GM12878 (cell line): ENCODE data around the gene ADGB. TPM values are rescaled to one million over a fixed set of nuclear protein-coding genes. Genes with fewer than 3 reads are reported as not detected.

ENCODE experiments used
- ATAC-seq: fragments of 200-7000 bp; cut with Tn5 transposase; 3 replicates; pipeline ENCODE4 v1.9.1; 2020; ENCODE audit warnings: mild to moderate bottlenecking, moderate library complexity
- BruUV-seq: library from RNA; stranded (reverse); fragments of 400-500 nt; replicated peaks from 2 replicates; lab custom pipeline; 2021; lab: Mats Ljungman, UMichigan
- CTCF ChIA-PET: fragments of 300-600 bp; sonication (Branson Sonifier 250); formaldehyde crosslinking; extraction: SDS; loops from one replicate; lab custom pipeline; 2021; ENCODE audit warnings: inconsistent platforms; lab: Yijun Ruan, JAX
- POLR2A ChIA-PET: fragments of 350-600 bp; formaldehyde crosslinking; extraction: SDS; loops from one replicate; lab custom pipeline; 2021; ENCODE audit warnings: inconsistent platforms; lab: Charles Lee
- RAD21 ChIA-PET: fragments of 300-600 bp; sonication (Branson Sonifier 250); formaldehyde crosslinking; loops from one replicate; lab custom pipeline; 2023; ENCODE audit warnings: antibody characterized with exemption; ENCODE audit not compliant: unreplicated experiment; lab: Charles Lee
- SMC1A ChIA-PET: fragments of 300-600 bp; sonication (Branson Sonifier 250); formaldehyde crosslinking; loops from one replicate; lab custom pipeline; 2023; ENCODE audit not compliant: unreplicated experiment, uncharacterized antibody; lab: Charles Lee
- DNase-seq: peaks from one replicate; pipeline ENCODE4 v3.0.0-alpha.2; 2011; ENCODE audit warnings: low read depth, low spot score
- FAIRE-seq: peaks from 3 replicates; lab custom pipeline; 2011; peaks lifted over from hg19 to GRCh38; lab: Jason Lieb, UNC
- H2AFZ ChIP-seq: 2 replicates; pipeline ENCODE4 v1.6.0; 2011; ENCODE audit warnings: low read depth, low read length, control low read depth; ENCODE audit not compliant: control insufficient read depth
- H3K27ac ChIP-seq: 2 replicates; pipeline ENCODE4 v1.5.1; 2011; ENCODE audit warnings: control low read depth; ENCODE audit not compliant: control insufficient read depth, insufficient read depth
- H3K27me3 ChIP-seq, 2 experiments: replicated peaks in 1 of 2; 2 replicates each; pipeline versions ENCODE4 v1.6.0 to v1.6.1; 2011; ENCODE audit warnings: low read length in 1 of 2; ENCODE audit not compliant: control insufficient read depth in 2 of 2, insufficient read depth in 2 of 2
- H3K36me3 ChIP-seq, 2 experiments: 2 replicates each; pipeline ENCODE4 v1.5.1; 2011; ENCODE audit warnings: low read length in 1 of 2; ENCODE audit not compliant: control insufficient read depth in 2 of 2, insufficient read depth in 2 of 2
- H3K4me1 ChIP-seq: 2 replicates; pipeline ENCODE4 v1.6.1; 2011; ENCODE audit warnings: mild to moderate bottlenecking, low read length, moderate library complexity, mixed read lengths; ENCODE audit not compliant: control insufficient read depth, insufficient read depth
- H3K4me2 ChIP-seq: 2 replicates; pipeline ENCODE4 v1.6.0; 2011; ENCODE audit warnings: control low read depth; ENCODE audit not compliant: control insufficient read depth, insufficient read depth
- H3K4me3 ChIP-seq: fragments of 200-600 bp; sonication (generic); 2 replicates; pipeline ENCODE4 v1.5.1; 2016
- H3K79me2 ChIP-seq: 2 replicates; pipeline ENCODE4 v1.6.0; 2011; ENCODE audit warnings: low read length; ENCODE audit not compliant: control insufficient read depth, insufficient read depth
- H3K9ac ChIP-seq: 2 replicates; pipeline ENCODE4 v1.8.0; 2011; ENCODE audit warnings: low read length, control low read depth, mixed read lengths; ENCODE audit not compliant: control insufficient read depth, insufficient read depth
- H3K9me3 ChIP-seq: replicated peaks from 3 replicates; pipeline ENCODE4 v1.5.1; 2011; ENCODE audit warnings: mild to moderate bottlenecking, low read length; ENCODE audit not compliant: control insufficient read depth, insufficient read depth
- H4K20me1 ChIP-seq: 2 replicates; pipeline ENCODE4 v1.6.0; 2011; ENCODE audit not compliant: control insufficient read depth, insufficient read depth
- DPF2 ChIP-seq: fragments of 450-650 bp; IDR thresholded peaks from 2 replicates; pipeline ENCODE4 v1.6.1; 2017; ENCODE audit warnings: mild to moderate bottlenecking
- EGR1 ChIP-seq, 2 experiments: IDR thresholded peaks; 1 replicate in 1 of 2; 2 replicates in 1 of 2; pipeline ENCODE4 v1.6.1; 2011 to 2012; ENCODE audit warnings: low read depth in 2 of 2, low read length in 2 of 2, borderline replicate concordance in 1 of 2, mild to moderate bottlenecking in 1 of 2, moderate library complexity in 1 of 2
- JUNB ChIP-seq: IDR thresholded peaks from 2 replicates; pipeline ENCODE4 v1.6.1; 2016; ENCODE audit warnings: antibody characterized with exemption, mild to moderate bottlenecking
- MXI1 ChIP-seq: fragments of 150-350 bp; IDR thresholded peaks from 2 replicates; pipeline ENCODE4 v1.6.1; 2011; ENCODE audit warnings: low read depth, mild to moderate bottlenecking, inconsistent platforms, low read length, improper control_type of control experiment
- NFXL1 ChIP-seq: fragments of 450-650 bp; IDR thresholded peaks from 2 replicates; pipeline ENCODE4 v1.6.1; 2017; ENCODE audit warnings: antibody characterized with exemption, mild to moderate bottlenecking, borderline replicate concordance
- PAX5 ChIP-seq: IDR thresholded peaks from 2 replicates; pipeline ENCODE4 v1.6.1; 2011; ENCODE audit warnings: low read depth, low read length, borderline replicate concordance
- PML ChIP-seq: IDR thresholded peaks from 2 replicates; pipeline ENCODE4 v1.6.1; 2012; ENCODE audit warnings: low read length, inconsistent platforms
- POLR2A ChIP-seq: IDR thresholded peaks from 2 replicates; pipeline ENCODE4 v1.6.1; 2011; ENCODE audit warnings: low read depth, mild to moderate bottlenecking, low read length
- POU2F2 ChIP-seq: IDR thresholded peaks from 3 replicates; pipeline ENCODE4 v1.6.1; 2011; ENCODE audit warnings: low read depth, mild to moderate bottlenecking, low read length, borderline replicate concordance
- SREBF2 ChIP-seq: IDR thresholded peaks from 2 replicates; pipeline ENCODE4 v1.6.1; 2012; ENCODE audit warnings: mild to moderate bottlenecking, low read length
- TCF12 ChIP-seq: IDR thresholded peaks from 2 replicates; pipeline ENCODE4 v1.6.1; 2011; ENCODE audit warnings: low read depth, mild to moderate bottlenecking, low read length
- ZBED1 ChIP-seq: IDR thresholded peaks from 2 replicates; pipeline ENCODE4 v1.6.1; 2016; ENCODE audit warnings: borderline replicate concordance
- ZNF217 ChIP-seq: fragments of 450-650 bp; IDR thresholded peaks from 2 replicates; pipeline ENCODE4 v1.6.1; 2017; ENCODE audit warnings: antibody characterized with exemption, mild to moderate bottlenecking
- WGBS: methylation state at CpG from one replicate; pipeline ENCODE4 v1.1.6; 2016; ENCODE audit warnings: low lambda C conversion rate; ENCODE audit not compliant: insufficient replicate concordance, insufficient coverage; ENCODE audit errors: missing lambda C conversion rate; 5-methylcytosine and 5-hydroxymethylcytosine counted together
- in situ Hi-C: fragments of 300-500 bp; cut with MboI; formaldehyde crosslinking; loops from 9 replicates; pipeline ENCODE4 v1.14.3; 2018; ENCODE audit warnings: mixed read lengths
- intact Hi-C: fragments of 100-400 bp; cut with micrococcal nuclease; formaldehyde crosslinking; loops from one replicate; pipeline ENCODE4 v1.14.2; 2022; ENCODE audit not compliant: unreplicated experiment
- polyA plus RNA-seq, 11 experiments: library from polyadenylated mRNA; depleted of rRNA in 4 of 11; unstranded in 6 of 11; stranded (reverse) in 5 of 11; fragments of >200 nt; fragmentation: Nextera tagmentation in 4 of 11; fragmentation: Illumina TruSeq in 1 of 11; extraction: Ambion mirVana in 4 of 11; extraction: Trizol in 1 of 11; gene quantifications; 1 replicate in 1 of 11; 2 replicates in 10 of 11; pipeline versions ENCODE4 v1.2.1 to v1.2.3, GENCODE V29; 2011 to 2016; ENCODE audit warnings: inconsistent platforms in 2 of 11, missing spikeins in 2 of 11, low read depth in 1 of 11
- total RNA-seq, 4 experiments: library from RNA; depleted of rRNA in 3 of 4; stranded (reverse); fragments of >200 nt in 3 of 4; fragmentation: Illumina TruSeq in 1 of 4; extraction: Trizol in 1 of 4; gene quantifications; 2 replicates each; pipeline versions ENCODE4 v1.2.1 to v1.2.3, GENCODE V29; 2013 to 2021
- TF ChIP-seq, protein P1 (sequence below): IDR thresholded peaks from 2 replicates; pipeline ENCODE4 v1.6.1; 2011; ENCODE audit warnings: borderline replicate concordance, low read depth, mild to moderate bottlenecking, moderate library complexity, mixed read lengths, low read length; ENCODE audit not compliant: insufficient read depth; ENCODE audit errors: extremely low read length
- TF ChIP-seq, protein P2 (sequence below): fragments of 450-650 bp; IDR thresholded peaks from 2 replicates; pipeline ENCODE4 v1.6.1; 2018; ENCODE audit warnings: mild to moderate bottlenecking, low read depth, moderate library complexity; ENCODE audit not compliant: partially characterized antibody
- TF ChIP-seq, protein P3 (sequence below): fragments of 150-350 bp; IDR thresholded peaks from 2 replicates; pipeline ENCODE4 v1.6.1; 2016; ENCODE audit warnings: low read depth, low read length

ADGB gene
- total and polyA plus RNA-seq, 10 of the 15 experiments (the other 5 are each of a cell fraction or from before 2014, with no cell fraction given), result not detected

DNA sequence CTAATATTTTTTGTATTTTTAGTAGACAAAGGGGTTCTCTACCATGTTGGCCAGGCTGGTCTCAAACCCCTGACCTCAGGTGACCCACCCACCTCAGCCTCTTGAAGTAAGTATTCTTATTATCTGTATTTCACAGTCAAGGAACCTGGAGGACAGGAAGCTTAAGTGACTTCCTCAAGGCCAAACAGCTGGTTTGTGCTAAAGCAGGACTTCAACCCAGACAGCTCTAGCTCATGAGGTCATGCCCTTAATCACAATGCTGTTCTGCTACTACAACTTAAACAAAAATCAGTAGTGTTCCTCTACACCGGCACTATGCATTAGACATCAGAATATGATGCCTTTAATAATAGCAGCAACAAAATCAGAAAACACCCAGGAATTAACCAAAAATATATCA is 168.9 kb downstream of the ADGB start:
- H3K4me3 ChIP-seq, result no peak overlapping the region
- ChIA-PET CTCF (no interaction called here), SMC1A (no interaction called here), POLR2A (no interaction called here), RAD21 (no interaction called here)
- no peaks in the 10 kb centered on the region for H4K20me1 ChIP-seq
- DNase-seq (no peak), FAIRE-seq (no peak), ATAC-seq (no peak)
- H3K4me1 ChIP-seq, result no peaks in the 10 kb centered on the region
- intact Hi-C loops, result no loop called here
- WGBS, result 91% methylated on average over 1 of the region's 1 CpG
- H3K9ac ChIP-seq, result no peak overlapping the region
- H3K27me3 ChIP-seq, result no peaks in the 10 kb centered on the region
- in situ Hi-C loops, result no loop called here
- H3K27ac ChIP-seq, result no peak overlapping the region
- H3K4me2 ChIP-seq, result no peak overlapping the region
- no peaks in the 10 kb centered on the region for H3K36me3 ChIP-seq
- BruUV-seq, result no TSS peak
- no peaks in the 10 kb centered on the region for H3K79me2 ChIP-seq
- H2AFZ ChIP-seq, result no peak overlapping the region
- no peaks in the 10 kb centered on the region for H3K9me3 ChIP-seq
- TF ChIP-seq PAX5, result no peak
- TF ChIP-seq POLR2A, result no peak
- TF ChIP-seq, protein P1, sequence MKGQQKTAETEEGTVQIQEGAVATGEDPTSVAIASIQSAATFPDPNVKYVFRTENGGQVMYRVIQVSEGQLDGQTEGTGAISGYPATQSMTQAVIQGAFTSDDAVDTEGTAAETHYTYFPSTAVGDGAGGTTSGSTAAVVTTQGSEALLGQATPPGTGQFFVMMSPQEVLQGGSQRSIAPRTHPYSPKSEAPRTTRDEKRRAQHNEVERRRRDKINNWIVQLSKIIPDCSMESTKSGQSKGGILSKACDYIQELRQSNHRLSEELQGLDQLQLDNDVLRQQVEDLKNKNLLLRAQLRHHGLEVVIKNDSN, result no peak
- TF ChIP-seq ZBED1, result no peak
- no peak for TF ChIP-seq DPF2
- TF ChIP-seq ZNF217, result no peak
- TF ChIP-seq, protein P2, sequence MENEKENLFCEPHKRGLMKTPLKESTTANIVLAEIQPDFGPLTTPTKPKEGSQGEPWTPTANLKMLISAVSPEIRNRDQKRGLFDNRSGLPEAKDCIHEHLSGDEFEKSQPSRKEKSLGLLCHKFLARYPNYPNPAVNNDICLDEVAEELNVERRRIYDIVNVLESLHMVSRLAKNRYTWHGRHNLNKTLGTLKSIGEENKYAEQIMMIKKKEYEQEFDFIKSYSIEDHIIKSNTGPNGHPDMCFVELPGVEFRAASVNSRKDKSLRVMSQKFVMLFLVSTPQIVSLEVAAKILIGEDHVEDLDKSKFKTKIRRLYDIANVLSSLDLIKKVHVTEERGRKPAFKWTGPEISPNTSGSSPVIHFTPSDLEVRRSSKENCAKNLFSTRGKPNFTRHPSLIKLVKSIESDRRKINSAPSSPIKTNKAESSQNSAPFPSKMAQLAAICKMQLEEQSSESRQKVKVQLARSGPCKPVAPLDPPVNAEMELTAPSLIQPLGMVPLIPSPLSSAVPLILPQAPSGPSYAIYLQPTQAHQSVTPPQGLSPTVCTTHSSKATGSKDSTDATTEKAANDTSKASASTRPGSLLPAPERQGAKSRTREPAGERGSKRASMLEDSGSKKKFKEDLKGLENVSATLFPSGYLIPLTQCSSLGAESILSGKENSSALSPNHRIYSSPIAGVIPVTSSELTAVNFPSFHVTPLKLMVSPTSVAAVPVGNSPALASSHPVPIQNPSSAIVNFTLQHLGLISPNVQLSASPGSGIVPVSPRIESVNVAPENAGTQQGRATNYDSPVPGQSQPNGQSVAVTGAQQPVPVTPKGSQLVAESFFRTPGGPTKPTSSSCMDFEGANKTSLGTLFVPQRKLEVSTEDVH, result no peak
- no peak for TF ChIP-seq MXI1
- no peak for TF ChIP-seq POU2F2
- TF ChIP-seq PML, result no peak
- TF ChIP-seq NFXL1, result no peak
- TF ChIP-seq SREBF2, result no peak
- TF ChIP-seq JUNB, result no peak
- TF ChIP-seq EGR1 (IDR thresholded peaks at IDR 0.05; ENCODE audit: borderline replicate concordance in 1 of 2, low read depth in 2 of 2, low read length in 2 of 2), result no peak
- TF ChIP-seq TCF12, result no peak
- TF ChIP-seq, protein P3, sequence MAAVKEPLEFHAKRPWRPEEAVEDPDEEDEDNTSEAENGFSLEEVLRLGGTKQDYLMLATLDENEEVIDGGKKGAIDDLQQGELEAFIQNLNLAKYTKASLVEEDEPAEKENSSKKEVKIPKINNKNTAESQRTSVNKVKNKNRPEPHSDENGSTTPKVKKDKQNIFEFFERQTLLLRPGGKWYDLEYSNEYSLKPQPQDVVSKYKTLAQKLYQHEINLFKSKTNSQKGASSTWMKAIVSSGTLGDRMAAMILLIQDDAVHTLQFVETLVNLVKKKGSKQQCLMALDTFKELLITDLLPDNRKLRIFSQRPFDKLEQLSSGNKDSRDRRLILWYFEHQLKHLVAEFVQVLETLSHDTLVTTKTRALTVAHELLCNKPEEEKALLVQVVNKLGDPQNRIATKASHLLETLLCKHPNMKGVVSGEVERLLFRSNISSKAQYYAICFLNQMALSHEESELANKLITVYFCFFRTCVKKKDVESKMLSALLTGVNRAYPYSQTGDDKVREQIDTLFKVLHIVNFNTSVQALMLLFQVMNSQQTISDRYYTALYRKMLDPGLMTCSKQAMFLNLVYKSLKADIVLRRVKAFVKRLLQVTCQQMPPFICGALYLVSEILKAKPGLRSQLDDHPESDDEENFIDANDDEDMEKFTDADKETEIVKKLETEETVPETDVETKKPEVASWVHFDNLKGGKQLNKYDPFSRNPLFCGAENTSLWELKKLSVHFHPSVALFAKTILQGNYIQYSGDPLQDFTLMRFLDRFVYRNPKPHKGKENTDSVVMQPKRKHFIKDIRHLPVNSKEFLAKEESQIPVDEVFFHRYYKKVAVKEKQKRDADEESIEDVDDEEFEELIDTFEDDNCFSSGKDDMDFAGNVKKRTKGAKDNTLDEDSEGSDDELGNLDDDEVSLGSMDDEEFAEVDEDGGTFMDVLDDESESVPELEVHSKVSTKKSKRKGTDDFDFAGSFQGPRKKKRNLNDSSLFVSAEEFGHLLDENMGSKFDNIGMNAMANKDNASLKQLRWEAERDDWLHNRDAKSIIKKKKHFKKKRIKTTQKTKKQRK, result no peak
